Skeletal muscle satellite cell (primary cell): ENCODE measurements around the gene HPSE2.
A peak's percentile ranks its signal among the peaks of the same experiment; 100 is the strongest.

Source experiments
- H3K27me3 ChIP-seq: 2 replicates; pipeline ENCODE4 v1.7.0; 2013; ENCODE audit warnings: low read length; ENCODE audit not compliant: control insufficient read depth, insufficient read depth
- H3K36me3 ChIP-seq: 2 replicates; pipeline ENCODE4 v1.7.0; 2013; ENCODE audit warnings: mild to moderate bottlenecking, control low read depth, low read length; ENCODE audit not compliant: insufficient read depth
- H3K4me1 ChIP-seq: 2 replicates; pipeline ENCODE4 v1.7.0; 2013; ENCODE audit warnings: low read length; ENCODE audit not compliant: control insufficient read depth, insufficient read depth
- H3K4me2 ChIP-seq: 2 replicates; pipeline ENCODE4 v1.7.0; 2013; ENCODE audit warnings: mild to moderate bottlenecking, low read length
- H3K4me3 ChIP-seq: 2 replicates; pipeline ENCODE4 v1.7.0; 2013; ENCODE audit warnings: low read length
- H3K9ac ChIP-seq: 2 replicates; pipeline ENCODE4 v1.7.0; 2013; ENCODE audit warnings: mild to moderate bottlenecking, low read depth, low read length, moderate library complexity
- H3K9me3 ChIP-seq: replicated peaks from 2 replicates; pipeline ENCODE4 v1.7.0; 2013; ENCODE audit warnings: mild to moderate bottlenecking, control low read depth, low read length

Gene HPSE2

DNA sequence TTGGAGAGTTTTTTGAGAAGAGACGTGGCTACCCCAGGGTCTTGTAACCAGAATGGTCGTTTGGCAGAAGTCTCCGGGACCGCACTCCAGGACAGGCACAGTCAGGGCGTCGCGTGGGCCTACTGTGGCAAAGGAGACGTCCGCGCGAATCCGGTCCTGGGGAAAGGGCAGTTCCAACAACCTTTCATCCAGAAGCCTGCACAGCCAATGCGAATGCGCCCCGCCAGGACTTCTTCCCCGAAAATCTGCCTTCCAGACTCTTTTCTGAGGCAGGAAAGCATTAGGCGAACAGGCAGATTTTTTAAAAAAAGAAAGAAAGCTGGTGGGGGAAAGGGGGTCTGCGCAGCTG is 2.0 kb downstream of the HPSE2 start:
- Histone ChIP-seq H3K36me3 (no peaks in the 10 kb centered on the region), H3K9me3 (no peaks in the 10 kb centered on the region), H3K4me1 (peaks cover 9% of the 10 kb centered on the region), H3K27me3 (peaks cover 72% of the 10 kb centered on the region), H3K4me2 (peak overlapping the region; percentile 80), H3K4me3 (peak overlapping the region; percentile 64), H3K9ac (no peak overlapping the region)

GRCh38 chr10:99233000-99233688 is 2.5 kb downstream of the HPSE2 start:
- Histone ChIP-seq H3K9me3 (no peaks in the 10 kb centered on the region), H3K9ac (no peak overlapping the region), H3K36me3 (no peaks in the 10 kb centered on the region), H3K4me1 (peaks cover 9% of the 10 kb centered on the region), H3K4me2 (no peak overlapping the region), H3K4me3 (no peak overlapping the region), H3K27me3 (peaks cover 72% of the 10 kb centered on the region)

GRCh38 chr10:99232360-99232999 is 3.2 kb downstream of the HPSE2 start:
- Histone ChIP-seq H3K36me3 (no peaks in the 10 kb centered on the region), H3K9me3 (no peaks in the 10 kb centered on the region), H3K9ac (no peak overlapping the region), H3K4me2 (no peak overlapping the region), H3K4me1 (peaks cover 9% of the 10 kb centered on the region), H3K4me3 (no peak overlapping the region), H3K27me3 (peaks cover 70% of the 10 kb centered on the region)

- no peak overlapping the region for H3K4me2 ChIP-seq
- H3K9ac ChIP-seq = no peak overlapping the region
- H3K27me3 ChIP-seq = peaks cover under 1% of the 10 kb centered on the region
- H3K4me3 ChIP-seq = no peak overlapping the region
- no peaks in the 10 kb centered on the region for H3K36me3 ChIP-seq
- no peaks in the 10 kb centered on the region for H3K4me1 ChIP-seq
- no peaks in the 10 kb centered on the region for H3K9me3 ChIP-seq
Observed at GRCh38 chr10:99224766-99225165, 10.9 kb downstream of the HPSE2 start.

DNA sequence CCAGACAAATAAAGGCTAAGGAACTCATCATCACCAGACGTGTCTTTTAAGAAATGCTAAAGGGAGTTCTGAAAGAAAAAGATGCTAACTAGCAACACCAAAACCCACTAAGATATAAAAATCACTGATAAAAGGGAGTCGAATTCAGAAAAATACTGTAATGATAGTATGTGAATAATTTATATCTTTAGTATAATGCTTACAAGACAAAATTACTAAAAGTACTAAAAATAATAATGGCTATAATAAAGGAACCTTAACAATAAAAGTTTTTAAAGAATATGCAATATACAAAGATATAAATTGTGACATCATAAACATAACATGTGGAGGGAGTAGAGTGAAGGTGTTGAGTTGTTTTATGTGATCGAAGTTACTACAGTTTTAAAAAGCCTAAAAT is 28.3 kb downstream of the HPSE2 start:
- H3K4me2 ChIP-seq = no peak overlapping the region

GRCh38 chr10:99203310-99203709 is 32.3 kb downstream of the HPSE2 start:
- H3K4me2 ChIP-seq = no peak overlapping the region
- no peak overlapping the region for H3K9ac ChIP-seq
- H3K4me3 ChIP-seq = no peak overlapping the region
- no peaks in the 10 kb centered on the region for H3K27me3 ChIP-seq
- H3K9me3 ChIP-seq = no peaks in the 10 kb centered on the region
- H3K4me1 ChIP-seq = no peaks in the 10 kb centered on the region
- no peaks in the 10 kb centered on the region for H3K36me3 ChIP-seq

More for the DNA sequence above, 28.3 kb downstream of the HPSE2 start:
- H3K9ac ChIP-seq = no peak overlapping the region
- no peaks in the 10 kb centered on the region for H3K4me1 ChIP-seq
- no peak overlapping the region for H3K4me3 ChIP-seq
- H3K27me3 ChIP-seq = no peaks in the 10 kb centered on the region
- H3K9me3 ChIP-seq = no peaks in the 10 kb centered on the region
- no peaks in the 10 kb centered on the region for H3K36me3 ChIP-seq

DNA sequence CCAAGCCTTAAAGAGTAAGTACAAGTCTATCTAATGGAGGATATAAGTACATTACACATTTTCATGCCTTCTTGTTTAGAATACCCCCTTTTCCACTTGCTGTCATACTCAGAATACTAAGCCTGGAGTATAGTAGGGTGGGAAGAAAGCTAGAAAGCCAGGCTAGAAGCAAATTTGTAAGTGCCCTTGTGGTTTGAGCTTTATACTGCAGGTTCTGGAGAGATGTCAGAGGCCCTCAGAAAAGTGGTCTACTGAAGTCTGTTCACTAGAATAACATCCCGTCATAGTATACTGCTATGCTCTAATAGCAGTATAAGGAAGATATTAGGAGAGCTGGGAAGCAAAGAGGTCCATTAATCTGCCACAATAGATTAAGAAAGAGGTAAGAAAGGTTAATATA is 62.7 kb downstream of the HPSE2 start:
- Histone ChIP-seq H3K36me3 (no peaks in the 10 kb centered on the region), H3K9ac (no peak overlapping the region), H3K27me3 (no peaks in the 10 kb centered on the region), H3K9me3 (no peaks in the 10 kb centered on the region), H3K4me1 (no peaks in the 10 kb centered on the region), H3K4me2 (no peak overlapping the region), H3K4me3 (no peak overlapping the region)

- no peak overlapping the region for H3K4me3 ChIP-seq
- no peaks in the 10 kb centered on the region for H3K9me3 ChIP-seq
- H3K27me3 ChIP-seq = no peaks in the 10 kb centered on the region
- no peaks in the 10 kb centered on the region for H3K36me3 ChIP-seq
- H3K9ac ChIP-seq = no peak overlapping the region
- H3K4me2 ChIP-seq = no peak overlapping the region
- H3K4me1 ChIP-seq = no peaks in the 10 kb centered on the region
Observed at GRCh38 chr10:99172128-99172738, 63.4 kb downstream of the HPSE2 start.

- Histone ChIP-seq H3K4me3 (no peak overlapping the region), H3K36me3 (no peaks in the 10 kb centered on the region), H3K4me2 (no peak overlapping the region), H3K9me3 (no peaks in the 10 kb centered on the region), H3K27me3 (no peaks in the 10 kb centered on the region), H3K4me1 (no peaks in the 10 kb centered on the region), H3K9ac (no peak overlapping the region)
Observed at GRCh38 chr10:99170116-99170675, 65.5 kb downstream of the HPSE2 start.

DNA sequence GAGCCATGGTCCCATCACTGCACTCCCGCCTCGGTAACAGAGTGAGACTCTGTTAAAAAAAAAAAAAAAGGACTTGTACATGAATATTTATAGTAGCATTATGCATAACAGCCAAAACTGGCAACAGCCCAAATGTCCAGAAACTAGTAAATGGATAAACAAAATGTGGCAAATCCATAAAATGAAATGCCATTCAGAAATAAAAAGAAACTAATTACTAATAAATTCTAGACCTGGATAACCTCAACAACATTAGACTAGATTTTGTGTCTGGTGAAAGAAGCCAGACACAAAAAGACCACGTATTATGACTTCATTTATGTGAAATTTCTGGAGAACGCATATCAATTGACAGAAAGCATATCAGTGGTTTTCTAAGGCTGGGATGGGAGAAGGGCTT is 74.5 kb downstream of the HPSE2 start:
- no peaks in the 10 kb centered on the region for H3K4me1 ChIP-seq
- H3K9me3 ChIP-seq = no peaks in the 10 kb centered on the region
- H3K9ac ChIP-seq = no peak overlapping the region
- H3K4me3 ChIP-seq = no peak overlapping the region
- no peaks in the 10 kb centered on the region for H3K27me3 ChIP-seq
- no peaks in the 10 kb centered on the region for H3K36me3 ChIP-seq
- no peak overlapping the region for H3K4me2 ChIP-seq

GRCh38 chr10:99143651-99144050 is 92.0 kb downstream of the HPSE2 start:
- Histone ChIP-seq H3K27me3 (no peaks in the 10 kb centered on the region), H3K4me3 (no peak overlapping the region), H3K4me2 (no peak overlapping the region), H3K9me3 (no peaks in the 10 kb centered on the region), H3K9ac (no peak overlapping the region), H3K36me3 (no peaks in the 10 kb centered on the region), H3K4me1 (no peaks in the 10 kb centered on the region)
